Kasumi-1 (cell line): Measurements from ENCODE around the gene SLC50A1.

ENCODE experiments used
- DNase-seq, 2 experiments: peaks; one replicate each; lab custom pipeline; 2025; lab: John Stamatoyannopoulos, UW

SLC50A1 gene

DNA sequence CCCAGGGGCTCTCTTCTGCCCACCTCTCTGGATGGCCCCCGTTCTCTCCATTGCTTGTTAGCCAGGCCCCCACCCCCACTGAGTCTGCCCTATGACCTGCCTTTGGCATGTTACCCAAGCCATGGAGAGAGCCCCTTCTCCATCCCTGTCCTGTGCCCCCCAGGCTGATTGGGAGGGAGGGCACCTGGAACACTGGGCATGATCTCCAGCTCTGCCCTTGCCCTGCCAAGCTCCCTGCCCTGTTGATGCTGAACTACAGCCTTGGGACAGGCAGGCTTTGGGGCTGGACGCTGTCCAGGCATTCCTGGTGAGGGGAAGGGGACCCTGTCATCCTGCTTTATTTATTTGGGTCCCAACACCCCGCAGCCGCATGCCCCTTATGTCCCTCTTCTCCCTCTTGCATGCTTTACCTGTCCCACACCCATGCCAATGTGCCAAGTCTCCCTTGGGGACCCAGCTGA, 48.7 kb downstream of the SLC50A1 start:
- no peak for DNase-seq

DNA sequence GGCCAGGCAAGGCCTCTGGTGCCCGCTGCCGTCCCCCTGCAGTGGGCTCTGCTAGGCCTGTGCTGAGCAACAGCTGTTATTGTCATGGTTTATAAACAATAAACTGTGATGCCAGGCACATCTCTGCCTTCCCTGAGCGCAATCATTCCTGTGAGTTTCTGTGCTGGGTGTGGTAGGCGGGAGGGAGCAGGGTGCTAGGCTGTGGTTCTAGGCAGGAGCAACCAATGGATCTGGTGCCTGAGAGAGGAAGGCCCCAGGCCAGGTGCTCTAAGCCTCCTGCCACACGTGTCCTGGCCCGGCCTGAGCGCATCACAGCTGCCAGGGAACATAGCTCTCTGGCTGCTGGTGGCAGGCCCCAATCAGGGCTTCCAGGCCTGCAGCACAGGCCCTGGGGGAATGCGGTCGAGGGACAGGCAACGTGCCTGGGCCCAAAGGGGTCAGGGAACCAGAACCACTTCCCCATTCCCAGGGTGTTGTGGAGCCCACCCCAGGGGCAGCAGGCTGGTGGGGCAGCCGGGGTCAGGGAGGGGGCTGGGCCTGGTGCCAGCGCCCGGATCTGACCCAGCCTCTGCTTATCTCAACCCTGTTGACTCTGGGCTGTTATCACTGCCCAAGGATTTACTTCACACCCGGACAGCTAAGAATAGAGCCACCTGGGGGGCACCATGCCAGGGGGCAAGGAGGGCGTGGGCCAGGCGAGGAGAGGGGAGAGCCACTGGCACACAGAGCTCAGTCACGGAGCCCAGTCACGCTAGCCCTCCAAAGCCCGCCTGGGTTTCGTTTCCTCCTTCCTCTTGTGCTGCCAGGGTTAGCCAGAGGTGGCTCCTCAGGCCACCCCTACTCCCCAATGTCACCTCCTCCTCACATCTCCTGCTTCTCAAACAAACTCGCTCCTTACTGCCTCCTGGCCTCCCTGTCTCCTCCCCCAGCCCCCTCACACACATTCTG, 49.5 kb downstream of the SLC50A1 start:
- DNase-seq, result no peak

DNA sequence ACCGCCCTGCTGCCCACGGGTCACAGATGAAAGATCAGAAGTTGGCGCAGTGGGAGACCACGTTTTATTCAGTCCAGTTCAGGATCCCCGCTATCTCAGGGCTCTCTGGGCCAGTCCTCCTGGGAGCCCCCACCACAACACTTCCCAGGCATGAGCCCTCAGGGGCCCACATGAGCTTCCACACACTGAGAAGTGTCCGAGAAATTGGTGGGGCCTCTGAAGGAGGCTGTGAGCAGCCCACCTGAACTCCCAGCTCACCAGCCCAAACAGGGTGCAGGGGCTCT, 50.1 kb downstream of the SLC50A1 start:
- no peak for DNase-seq

DNA sequence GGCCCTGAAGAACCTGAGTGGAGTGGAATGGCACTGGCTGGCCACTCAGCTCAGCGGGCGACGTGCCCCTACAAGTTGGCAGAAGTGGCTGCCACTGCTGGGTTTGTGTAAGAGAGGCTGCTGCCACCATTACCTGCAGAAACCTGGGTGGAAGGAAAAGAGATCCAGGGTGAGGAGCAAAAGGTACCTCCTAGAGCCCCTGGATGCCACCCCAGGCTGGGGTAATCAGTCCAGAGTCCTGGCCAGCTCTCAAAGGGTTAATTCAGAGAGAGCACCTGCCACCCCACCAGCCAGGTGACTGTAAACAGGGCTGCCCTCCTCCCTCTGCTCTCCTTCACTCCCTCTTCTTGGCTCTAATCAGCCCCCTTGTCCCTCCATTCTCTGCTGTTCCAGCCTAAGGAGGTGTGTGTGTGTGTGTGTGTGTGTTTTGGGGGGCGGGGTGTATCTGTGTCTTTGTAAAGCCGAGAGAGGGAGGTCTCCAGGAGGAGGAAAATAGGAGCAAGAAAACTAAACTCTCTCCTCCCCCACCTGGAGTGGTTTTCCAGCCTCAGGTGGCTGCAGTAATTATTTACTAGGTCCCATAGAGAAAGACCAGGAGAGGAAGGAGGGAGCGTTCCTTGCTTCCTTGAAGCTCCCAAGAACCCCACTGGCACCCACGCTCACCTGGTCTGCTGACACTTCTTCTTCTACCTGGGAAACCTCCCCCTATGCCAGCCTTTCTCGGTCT, 50.6 kb downstream of the SLC50A1 start:
- no peak for DNase-seq

DNA sequence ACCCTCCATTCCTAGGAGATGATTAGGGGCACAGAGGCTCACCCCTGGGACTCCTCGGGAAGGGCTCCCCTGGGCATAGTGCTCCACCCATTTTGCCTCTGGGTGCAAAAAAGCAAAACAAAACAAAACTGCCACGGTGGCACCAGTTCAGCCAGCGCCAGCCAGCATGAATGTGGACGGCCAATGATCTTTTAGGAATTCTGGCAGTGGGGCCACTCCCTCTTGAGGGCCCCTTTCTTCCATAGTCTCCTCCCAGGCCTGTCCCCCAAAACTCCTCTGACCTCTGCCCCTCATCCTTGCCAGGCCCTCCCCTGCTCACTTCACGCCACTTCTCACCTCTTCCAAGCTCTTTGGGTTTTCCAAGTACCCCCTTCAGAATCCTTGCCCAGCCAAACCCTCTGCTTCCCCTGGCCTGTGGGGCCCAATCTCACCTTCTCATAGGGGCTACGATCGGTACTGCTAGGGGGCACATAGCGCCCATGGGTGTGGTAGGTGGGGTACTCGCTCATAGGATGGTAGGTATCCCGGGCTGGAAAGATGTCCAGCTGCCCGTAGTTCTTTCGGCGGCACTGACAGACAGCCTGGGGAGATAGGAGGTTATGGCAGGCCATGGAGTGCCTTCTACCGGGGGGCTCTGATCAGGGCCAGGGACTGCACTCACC, 51.3 kb downstream of the SLC50A1 start:
- DNase-seq, result no peak

DNA sequence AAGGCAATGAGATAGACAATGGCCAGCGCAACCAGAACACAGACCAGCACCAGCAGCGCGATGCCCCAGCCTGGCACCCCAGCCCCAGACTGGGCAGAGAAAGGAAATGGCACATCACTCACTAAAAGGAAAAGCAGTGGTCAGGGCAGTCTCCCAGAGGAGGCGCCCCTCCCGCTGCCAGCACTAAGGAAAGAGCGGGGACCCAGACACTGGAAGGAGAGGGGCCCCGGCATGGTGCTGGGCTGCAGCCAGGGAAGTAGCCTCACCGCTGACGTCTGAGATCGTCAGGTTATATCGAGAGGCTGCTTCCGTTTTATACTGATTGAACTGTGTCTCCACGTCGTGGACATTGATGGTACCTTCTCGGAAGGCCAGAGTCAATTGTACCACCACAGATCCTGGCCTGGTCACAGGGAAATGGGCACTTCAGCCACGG, 51.8 kb downstream of the SLC50A1 start:
- DNase-seq, result no peak

DNA sequence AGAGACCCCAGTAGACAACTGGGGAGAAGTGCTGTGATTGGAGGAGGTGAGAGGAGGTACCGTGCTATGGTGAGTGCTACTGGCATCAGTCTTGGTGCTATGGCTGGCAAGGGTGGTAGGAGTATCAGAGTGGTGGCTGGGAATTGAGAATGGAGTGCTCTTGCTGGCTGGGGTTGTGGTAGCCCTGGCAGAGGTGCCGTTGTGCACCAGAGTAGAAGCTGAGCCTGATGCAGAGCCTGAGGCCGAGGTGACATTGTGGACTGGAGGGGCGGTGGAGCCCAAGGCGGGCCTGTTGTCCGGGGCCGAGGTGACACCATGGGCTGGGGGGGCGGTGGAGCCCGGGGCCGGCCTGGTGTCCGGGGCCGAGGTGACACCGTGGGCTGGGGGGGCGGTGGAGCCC, 52.6 kb downstream of the SLC50A1 start:
- no peak for DNase-seq
